Activated T-cell treated with anti-CD3 and anti-CD28 coated beads for 48 hours (primary cell): ENCODE results near the gene PCOLCE2.

Experiments
- DNase-seq: peaks from one replicate; pipeline ENCODE4 v3.0.0-alpha.2; 2020; ENCODE audit warnings: low read depth

Gene PCOLCE2

GRCh38 chr3:142888481-142889211 is at the start of gene PCOLCE2:
TSS of gene PCOLCE2 (minus strand) at chr3:142889083. CDS start at chr3:142888896, 187 bp downstream.
- DNase-seq, result no peak

GRCh38 chr3:142935963-142936362 is 47.1 kb upstream of the PCOLCE2 start:
- no peak for DNase-seq

- no peak for DNase-seq
These were observed 46.0 kb upstream of the PCOLCE2 start for GRCh38 chr3:142934887-142935269.

GRCh38 chr3:142934128-142934886 is 45.4 kb upstream of the PCOLCE2 start:
- no peak for DNase-seq

- peak; percentile 27 for DNase-seq
These were observed 42.3 kb upstream of the PCOLCE2 start for GRCh38 chr3:142931222-142931621.

GRCh38 chr3:142930463-142930862 is 41.6 kb upstream of the PCOLCE2 start:
- no peak for DNase-seq

- DNase-seq, result no peak
These were observed 41.0 kb upstream of the PCOLCE2 start for GRCh38 chr3:142929890-142930289.

- DNase-seq, result peak; percentile 26
These were observed 40.2 kb upstream of the PCOLCE2 start for GRCh38 chr3:142929109-142929508.

- no peak for DNase-seq
These were observed 37.6 kb upstream of the PCOLCE2 start for GRCh38 chr3:142926368-142926944.

GRCh38 chr3:142925140-142925539 is 36.3 kb upstream of the PCOLCE2 start:
- no peak for DNase-seq

- DNase-seq, result no peak
These were observed 34.8 kb upstream of the PCOLCE2 start for GRCh38 chr3:142923694-142924093.

- no peak for DNase-seq
These were observed 27.7 kb upstream of the PCOLCE2 start for GRCh38 chr3:142916605-142917004.

GRCh38 chr3:142915636-142916035 is 26.8 kb upstream of the PCOLCE2 start:
- no peak for DNase-seq

- no peak for DNase-seq
These were observed 25.5 kb upstream of the PCOLCE2 start for GRCh38 chr3:142914286-142914811.

- no peak for DNase-seq
These were observed 24.5 kb upstream of the PCOLCE2 start for GRCh38 chr3:142913432-142913831.

- DNase-seq, result no peak
These were observed 23.7 kb upstream of the PCOLCE2 start for GRCh38 chr3:142912402-142913172.

- DNase-seq, result no peak
These were observed 21.4 kb upstream of the PCOLCE2 start for GRCh38 chr3:142910280-142910679.

GRCh38 chr3:142909282-142909681 is 20.4 kb upstream of the PCOLCE2 start:
- no peak for DNase-seq

GRCh38 chr3:142907996-142908395 is 19.1 kb upstream of the PCOLCE2 start:
- DNase-seq, result no peak

- no peak for DNase-seq
These were observed 16.0 kb upstream of the PCOLCE2 start for GRCh38 chr3:142904639-142905436.

- DNase-seq, result no peak
These were observed 13.5 kb upstream of the PCOLCE2 start for GRCh38 chr3:142902356-142902755.
